HL-60 (cell line): Measurements from ENCODE around the gene GNG4.

ENCODE experiments used
- DNase-seq, 2 experiments: peaks; one replicate each; pipeline ENCODE4 v3.0.0-alpha.2; 2010 to 2020; ENCODE audit warnings: low read depth in 1 of 2, low spot score in 1 of 2
- H3K27ac ChIP-seq: fragments of 250-450 bp; sonication (Bioruptor Pico); replicated peaks from 2 replicates; pipeline ENCODE4 v1.5.1; 2020; ENCODE audit warnings: mild to moderate bottlenecking, moderate library complexity
- H3K27me3 ChIP-seq: fragments of 250-450 bp; sonication (Bioruptor Pico); 2 replicates; pipeline ENCODE4 v1.5.1; 2021; ENCODE audit warnings: mild to moderate bottlenecking, moderate library complexity; ENCODE audit not compliant: insufficient read depth, poor library complexity, severe bottlenecking
- H3K4me3 ChIP-seq: replicated peaks from 2 replicates; pipeline ENCODE4 v1.5.1; 2011; ENCODE audit warnings: mild to moderate bottlenecking, control low read depth, low read length; ENCODE audit not compliant: insufficient read depth
- CTCF ChIP-seq: IDR thresholded peaks from one replicate; pipeline ENCODE4 v1.5.1; 2011; ENCODE audit warnings: low read length, control low read depth, inconsistent platforms; ENCODE audit not compliant: insufficient read depth
- GABPA ChIP-seq: IDR thresholded peaks from 2 replicates; pipeline ENCODE4 v1.6.1; 2012; ENCODE audit warnings: low read depth
- POLR2AphosphoS5 ChIP-seq: IDR thresholded peaks from 2 replicates; pipeline ENCODE4 v1.6.1; 2012; ENCODE audit warnings: low read depth
- REST ChIP-seq: IDR thresholded peaks from 2 replicates; pipeline ENCODE4 v1.6.1; 2012; ENCODE audit warnings: low read depth; ENCODE audit not compliant: insufficient replicate concordance
- SPI1 ChIP-seq: IDR thresholded peaks from 2 replicates; pipeline ENCODE4 v1.6.1; 2012; ENCODE audit warnings: low read depth, mild to moderate bottlenecking, borderline replicate concordance

Gene GNG4

GRCh38 chr1:235510823-235511222 lies 138.8 kb downstream of the GNG4 start:
- H3K27me3 ChIP-seq: no peaks in the 10 kb centered on the region
- H3K27ac ChIP-seq: no peak overlapping the region
- H3K4me3 ChIP-seq: no peak overlapping the region
- no peak for DNase-seq
- TF ChIP-seq POLR2AphosphoS5 (no peak), GABPA (no peak), REST (no peak), CTCF (no peak), SPI1 (no peak)

- TF ChIP-seq REST: no peak
- no peak for TF ChIP-seq SPI1
- no peak for TF ChIP-seq POLR2AphosphoS5
- TF ChIP-seq CTCF: no peak
- no peak for TF ChIP-seq GABPA
- Histone ChIP-seq H3K4me3 (no peak overlapping the region), H3K27ac (no peak overlapping the region), H3K27me3 (no peaks in the 10 kb centered on the region)
- no peak for DNase-seq
These were observed 142.0 kb downstream of the GNG4 start for GRCh38 chr1:235507623-235508022.

GRCh38 chr1:235504494-235505222 lies 144.9 kb downstream of the GNG4 start:
- Histone ChIP-seq H3K4me3 (peak overlapping the region; percentile 86), H3K27me3 (no peaks in the 10 kb centered on the region), H3K27ac (peak overlapping the region; percentile 92)
- peak; percentile 5; the same call in 1 of the 2 replicates for TF ChIP-seq SPI1
- peak; percentile 44 for TF ChIP-seq GABPA
- TF ChIP-seq REST: peak; percentile 64
- TF ChIP-seq CTCF: peak; percentile 66
- peak; percentile 48; the same call in 1 of the 2 replicates for TF ChIP-seq POLR2AphosphoS5
- peak; percentile 96 to 99 for DNase-seq
